NCI-H2196 (cell line): Measurements from ENCODE around the gene HPS1.

ENCODE experiments used
- DNase-seq: peaks from one replicate; lab custom pipeline; 2025; ENCODE audit not compliant: unreplicated experiment; lab: John Stamatoyannopoulos, UW

Gene HPS1

DNA sequence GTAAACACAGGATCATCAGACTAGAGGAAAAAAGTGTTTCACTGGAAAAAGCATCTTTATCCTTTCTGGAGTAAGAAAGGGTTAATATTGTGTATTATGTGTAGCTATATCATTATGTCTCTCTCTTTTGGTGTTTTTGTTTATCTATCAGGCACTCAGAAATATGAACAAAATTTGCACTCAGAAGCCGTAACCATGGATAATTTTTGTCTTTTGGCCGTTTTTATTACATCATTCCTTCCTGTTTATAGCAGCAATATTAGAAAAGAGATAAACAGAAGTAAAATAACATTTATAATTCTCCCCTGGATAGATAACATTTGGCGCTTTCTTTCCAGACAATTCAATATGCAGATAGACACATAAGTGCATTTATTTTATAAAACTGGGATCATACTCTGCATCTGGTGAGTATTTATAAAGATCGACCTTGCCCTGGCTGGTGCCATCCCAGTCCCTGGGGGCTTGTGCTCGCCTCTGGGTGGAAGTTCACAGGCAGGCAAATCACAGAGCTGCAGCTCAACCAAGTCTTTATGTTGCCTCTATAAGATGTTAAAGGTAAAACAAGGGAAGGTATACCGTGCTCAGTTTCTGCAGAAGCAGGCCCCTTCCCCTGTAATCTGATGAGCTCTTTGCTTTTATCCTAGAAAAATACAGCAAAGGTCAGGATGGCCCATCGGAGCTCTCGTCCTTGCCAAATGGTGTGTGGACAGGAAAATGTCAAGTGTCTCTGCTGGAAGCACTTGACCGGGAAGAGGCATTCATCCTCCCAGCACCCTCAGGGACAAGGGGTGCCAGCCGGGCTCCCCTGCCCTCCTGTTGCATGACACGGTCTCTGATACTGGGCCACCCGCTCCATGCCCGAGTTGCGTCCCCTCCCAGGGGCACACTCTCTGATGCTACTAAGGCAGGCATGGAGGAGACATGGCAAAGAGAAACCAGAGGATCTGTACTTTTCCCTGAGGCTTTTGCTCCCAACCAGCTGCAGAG, 75.6 kb downstream of the HPS1 start:
- no peak for DNase-seq

GRCh38 chr10:98369801-98370200, 76.9 kb downstream of the HPS1 start:
- no peak for DNase-seq

DNA sequence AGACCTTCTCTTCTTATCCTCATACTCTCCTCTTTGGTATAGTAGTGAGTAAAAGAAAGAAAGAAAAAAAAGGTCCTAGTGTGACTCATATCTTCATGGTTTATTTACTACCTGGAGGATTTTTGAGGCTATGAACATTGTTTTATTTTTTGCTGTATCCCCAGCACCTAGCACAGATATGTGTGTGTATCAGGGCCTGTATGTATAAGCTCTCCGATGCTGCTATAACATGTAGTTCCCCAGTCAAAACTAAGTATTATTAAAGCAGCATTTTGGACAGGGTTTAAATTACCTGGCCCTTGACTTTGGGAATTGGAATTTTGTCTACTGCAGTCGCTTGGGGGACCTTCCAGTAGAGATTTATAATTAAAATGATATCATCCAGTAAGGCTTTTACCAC, 78.1 kb downstream of the HPS1 start:
- DNase-seq: no peak

- no peak for DNase-seq
Observed at GRCh38 chr10:98367604-98368451, 78.9 kb downstream of the HPS1 start.
